HG03108 (cell line): ENCODE data around the gene FRMD6.
"Not testable (repeated sequence)": the region's sequence is repeated elsewhere in the genome, so short reads cannot be mapped to it uniquely, and the experiment has no call there.

Experiments
- ATAC-seq: cut with Tn5 transposase; IDR thresholded peaks from one replicate; pipeline ENCODE4 v1.9.1; 2021; ENCODE audit warnings: moderate library complexity; ENCODE audit not compliant: unreplicated experiment

The FRMD6 gene

DNA sequence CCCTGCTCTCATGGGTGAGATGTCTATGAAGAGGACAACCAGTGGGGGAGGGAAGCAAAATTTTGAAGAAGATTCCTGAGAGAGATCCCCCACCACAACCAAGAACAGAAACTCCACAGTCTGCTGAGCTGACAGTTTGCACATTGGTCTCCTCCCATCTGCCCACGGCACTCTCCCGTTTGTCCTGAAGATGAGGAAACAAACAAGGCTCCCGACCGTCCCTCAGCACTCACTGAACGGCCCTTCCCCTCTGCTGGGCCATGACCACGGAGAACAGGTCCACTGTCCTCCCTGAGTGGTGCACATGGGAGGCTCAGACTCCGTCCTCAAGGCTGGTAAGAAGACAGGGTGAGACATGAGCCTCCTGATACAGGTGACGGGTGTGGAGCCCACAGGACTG is 114.9 kb downstream of the FRMD6 start:
- not testable (repeated sequence) for ATAC-seq

DNA sequence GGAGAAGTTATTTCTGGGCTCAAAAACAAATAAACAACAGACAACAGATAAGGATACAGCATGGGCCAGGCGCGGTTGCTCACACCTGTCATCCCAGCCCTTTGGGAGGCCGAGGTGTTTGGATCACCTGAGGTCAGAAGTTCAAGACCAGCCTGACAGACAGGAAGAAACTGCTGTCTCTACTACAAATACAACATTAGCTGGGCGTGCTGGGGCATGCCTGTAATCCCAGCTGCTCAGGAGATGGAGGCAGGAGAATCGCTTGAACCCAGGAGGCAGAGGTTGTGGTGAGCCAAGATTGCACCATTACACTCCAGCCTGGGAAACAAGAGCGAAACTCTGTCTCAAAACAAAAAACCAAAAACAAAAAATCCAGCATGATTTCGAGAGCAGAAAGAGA is 117.6 kb downstream of the FRMD6 start:
- ATAC-seq: not testable (repeated sequence)

DNA sequence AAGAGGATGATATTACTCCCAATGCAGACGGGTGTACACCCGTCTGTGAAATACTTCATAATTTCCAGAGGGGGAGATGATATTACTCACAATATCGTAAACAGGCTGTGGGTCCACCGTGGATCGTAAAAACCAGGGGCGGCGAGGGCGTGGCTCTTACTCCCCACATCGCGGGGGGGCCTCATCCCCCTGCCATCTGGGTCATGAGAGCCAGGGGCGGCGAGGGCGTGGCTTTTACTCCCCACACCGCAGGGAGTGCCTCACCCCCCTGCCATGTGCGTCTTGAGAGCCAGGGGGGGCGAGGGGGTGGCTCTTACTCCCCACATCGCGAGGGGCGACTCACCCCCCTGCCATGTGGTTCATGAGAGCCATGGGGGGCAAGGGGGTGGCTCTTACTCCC is 122.5 kb downstream of the FRMD6 start:
- no peak for ATAC-seq

DNA sequence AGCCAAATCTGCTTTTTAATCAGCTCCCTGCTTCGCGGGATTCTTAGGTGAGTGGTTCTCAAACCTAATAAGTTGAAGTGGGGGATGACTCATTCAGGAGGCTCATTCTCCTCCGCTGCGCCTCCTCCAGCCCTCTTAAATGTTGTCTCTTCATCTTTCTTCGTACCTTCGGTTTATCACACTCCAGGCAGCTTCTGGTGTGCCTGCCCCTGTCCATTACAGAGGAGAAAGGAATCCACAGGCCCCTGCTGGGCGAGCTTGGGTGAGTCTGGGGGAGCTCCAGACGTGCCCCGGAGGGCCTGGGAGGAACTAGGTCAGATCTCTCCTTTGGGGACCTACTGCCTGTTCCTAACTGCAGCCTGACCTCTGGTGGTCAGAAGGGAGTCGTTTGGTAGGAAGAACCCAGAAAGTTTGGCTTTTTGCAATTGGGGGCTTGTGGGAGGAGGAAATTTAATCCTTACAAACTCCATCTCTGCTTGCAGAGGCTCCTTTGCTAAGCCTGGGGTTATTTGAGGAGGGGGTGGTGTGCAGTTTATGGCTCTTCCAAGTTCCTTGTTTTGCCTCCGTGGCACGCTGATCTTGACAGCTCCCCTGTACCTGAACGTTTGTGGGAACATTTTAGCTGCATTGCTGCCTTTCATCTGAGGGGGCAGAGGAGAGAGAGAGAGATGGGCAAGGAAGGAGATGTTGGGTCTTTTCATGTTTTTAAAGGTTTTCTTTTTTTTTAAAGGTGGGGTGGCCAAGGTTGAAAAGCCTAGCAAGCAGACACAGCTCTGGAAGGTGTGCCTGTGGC is 124.6 kb downstream of the FRMD6 start:
- no peak for ATAC-seq

DNA sequence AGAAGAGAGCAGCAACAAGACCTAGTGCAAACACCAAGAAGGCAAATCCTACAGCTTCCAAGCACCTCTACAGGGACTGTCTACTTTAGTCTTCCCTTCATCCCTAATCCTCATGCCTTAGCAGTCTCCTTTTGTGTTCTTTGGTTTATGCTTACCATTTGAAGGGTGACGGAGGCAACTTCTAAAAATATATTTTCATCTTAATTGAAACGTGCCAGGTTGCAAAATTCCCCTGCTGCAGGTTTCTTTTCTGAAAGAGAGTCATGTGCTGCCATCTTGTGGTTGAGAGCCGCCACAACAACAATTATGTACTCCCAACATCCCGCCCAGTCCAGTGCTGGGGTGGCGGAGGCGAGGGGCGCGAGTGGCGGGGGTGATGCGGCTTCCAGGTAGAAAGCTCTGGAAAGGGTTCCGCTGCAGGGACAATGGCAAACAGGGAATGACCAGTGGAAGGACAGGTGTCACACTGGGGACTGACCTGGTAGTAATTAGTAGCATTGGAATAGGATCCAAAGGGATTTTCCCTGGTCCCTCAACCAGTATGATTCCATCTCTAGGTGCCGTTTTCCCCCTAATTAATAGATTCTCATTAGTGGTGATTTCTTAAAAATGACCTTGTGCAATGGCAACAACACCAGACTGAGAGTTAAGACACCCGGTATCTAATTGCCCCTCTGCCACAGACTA is 128.4 kb downstream of the FRMD6 start:
- no peak for ATAC-seq
